BE2C (cell line): ENCODE measurements around the gene IL12RB1.
"Not testable (repeated sequence)": the region's sequence is repeated elsewhere in the genome, so short reads cannot be mapped to it uniquely, and the experiment has no call there.

Experiments
- DNase-seq: peaks from one replicate; pipeline ENCODE4 v3.0.0-alpha.2; 2020
- H3K27me3 ChIP-seq: fragments of 250-450 bp; sonication (Bioruptor Pico); 2 replicates; pipeline ENCODE4 v1.5.1; 2020; ENCODE audit warnings: mild to moderate bottlenecking
- H3K36me3 ChIP-seq: fragments of 250-450 bp; sonication (Bioruptor Pico); 2 replicates; pipeline ENCODE4 v1.5.1; 2020; ENCODE audit warnings: mild to moderate bottlenecking
- H3K4me1 ChIP-seq: fragments of 250-450 bp; sonication (Bioruptor Pico); 2 replicates; pipeline ENCODE4 v1.5.1; 2020
- H3K4me3 ChIP-seq: 2 replicates; pipeline ENCODE4 v1.5.1; 2011; ENCODE audit warnings: low read depth, low read length
- H3K9me3 ChIP-seq: fragments of 250-450 bp; sonication (Bioruptor Pico); 2 replicates; pipeline ENCODE4 v1.5.1; 2020
- CTCF ChIP-seq: IDR thresholded peaks from 2 replicates; pipeline ENCODE4 v1.5.1; 2012; ENCODE audit warnings: mild to moderate bottlenecking, low read depth, low read length

The IL12RB1 gene

GRCh38 chr19:18109341-18109732, 22.6 kb upstream of the IL12RB1 start:
- no peaks in the 10 kb centered on the region for H3K4me1 ChIP-seq
- H3K36me3 ChIP-seq: no peaks in the 10 kb centered on the region
- H3K4me3 ChIP-seq: peak overlapping the region; percentile 64
- H3K27me3 ChIP-seq: peaks cover 9% of the 10 kb centered on the region; the same call in 1 of the 2 replicates
- no peaks in the 10 kb centered on the region for H3K9me3 ChIP-seq
- TF ChIP-seq CTCF: no peak
- no peak for DNase-seq

GRCh38 chr19:18108897-18109296, 22.2 kb upstream of the IL12RB1 start:
- H3K9me3 ChIP-seq: no peaks in the 10 kb centered on the region
- H3K4me3 ChIP-seq: no peak overlapping the region
- TF ChIP-seq CTCF: no peak

GRCh38 chr19:18107235-18107634, 20.5 kb upstream of the IL12RB1 start:
- Histone ChIP-seq H3K27me3 (peaks cover 9% of the 10 kb centered on the region; the same call in 1 of the 2 replicates), H3K36me3 (no peaks in the 10 kb centered on the region), H3K9me3 (no peaks in the 10 kb centered on the region), H3K4me1 (no peaks in the 10 kb centered on the region), H3K4me3 (no peak overlapping the region)
- no peak for DNase-seq
- no peak for TF ChIP-seq CTCF

More at GRCh38 chr19:18108897-18109296, 22.2 kb upstream of the IL12RB1 start:
- no peak for DNase-seq
- Histone ChIP-seq H3K4me1 (no peaks in the 10 kb centered on the region), H3K27me3 (peaks cover 9% of the 10 kb centered on the region; the same call in 1 of the 2 replicates), H3K36me3 (no peaks in the 10 kb centered on the region)

GRCh38 chr19:18105259-18105658, 18.5 kb upstream of the IL12RB1 start:
- not testable (repeated sequence) for H3K9me3 ChIP-seq, H3K4me3 ChIP-seq, H3K36me3 ChIP-seq, H3K4me1 ChIP-seq, H3K27me3 ChIP-seq, DNase-seq

- H3K4me3 ChIP-seq: peak overlapping the region; percentile 50
- 0 out of 2 replicates have a peak, but pooled peaks cover 3% of the 10 kb centered on the region for H3K4me1 ChIP-seq
- no peaks in the 10 kb centered on the region for H3K36me3 ChIP-seq
- TF ChIP-seq CTCF: no peak
- no peaks in the 10 kb centered on the region for H3K27me3 ChIP-seq
- DNase-seq: no peak
- no peaks in the 10 kb centered on the region for H3K9me3 ChIP-seq
These were observed 18.0 kb upstream of the IL12RB1 start for GRCh38 chr19:18104793-18105131.

- H3K27me3 ChIP-seq: peaks cover 4% of the 10 kb centered on the region; the same call in 1 of the 2 replicates
- DNase-seq: no peak
- 0 out of 2 replicates have a peak, but pooled peaks cover 3% of the 10 kb centered on the region for H3K4me1 ChIP-seq
- H3K9me3 ChIP-seq: no peaks in the 10 kb centered on the region
- H3K4me3 ChIP-seq: no peak overlapping the region
- TF ChIP-seq CTCF: no peak
- H3K36me3 ChIP-seq: no peaks in the 10 kb centered on the region
These were observed 16.3 kb upstream of the IL12RB1 start for GRCh38 chr19:18102916-18103542.
